Fibroblast of lung (primary cell): ENCODE data around the gene VEPH1. TPM values are rescaled to one million over a fixed set of nuclear protein-coding genes. Genes with fewer than 3 reads are reported as not detected.

Experiments used
- DNase-seq, 2 donors: peaks; one replicate each; pipeline versions ENCODE4 v3.0.0 to v3.0.0-alpha.2; 2010; ENCODE audit warnings: low read depth in 2 of 2
- H2AFZ ChIP-seq: 2 replicates; pipeline ENCODE4 v1.5.1; 2012; ENCODE audit warnings: low read length, control low read depth, inconsistent platforms
- H3K27ac ChIP-seq: 2 replicates; pipeline ENCODE4 v1.5.1; 2011; ENCODE audit warnings: low read length, control low read depth; ENCODE audit not compliant: insufficient read depth
- H3K27me3 ChIP-seq: 2 replicates; pipeline ENCODE4 v1.5.1; 2011; ENCODE audit warnings: mild to moderate bottlenecking, low read length; ENCODE audit not compliant: control insufficient read depth, insufficient read depth
- H3K36me3 ChIP-seq: 2 replicates; pipeline ENCODE4 v1.5.1; 2011; ENCODE audit warnings: low read length; ENCODE audit not compliant: control insufficient read depth, insufficient read depth
- H3K4me1 ChIP-seq: 2 replicates; pipeline ENCODE4 v1.5.1; 2011; ENCODE audit warnings: low read length; ENCODE audit not compliant: control insufficient read depth, insufficient read depth; ENCODE audit errors: extremely low read depth
- H3K4me2 ChIP-seq: 2 replicates; pipeline ENCODE4 v1.5.1; 2011; ENCODE audit warnings: low read length, control low read depth; ENCODE audit not compliant: insufficient read depth; ENCODE audit errors: extremely low read depth
- H3K4me3 ChIP-seq, 4 experiments: fragments of 200-600 bp in 1 of 4; sonication (generic) in 1 of 4; replicated peaks in 1 of 4; 2 replicates each; pipeline ENCODE4 v1.5.1; 2011 to 2016; ENCODE audit warnings: low read length in 4 of 4, low read depth in 3 of 4, mild to moderate bottlenecking in 3 of 4, control low read depth in 2 of 4, inconsistent platforms in 1 of 4, mixed read lengths in 1 of 4; ENCODE audit not compliant: insufficient read depth in 1 of 4; ENCODE audit errors: control extremely low read depth in 1 of 4
- H3K79me2 ChIP-seq: 2 replicates; pipeline ENCODE4 v1.5.1; 2012; ENCODE audit warnings: mild to moderate bottlenecking, low read length, inconsistent platforms; ENCODE audit not compliant: control insufficient read depth, insufficient read depth
- H3K9ac ChIP-seq: 2 replicates; pipeline ENCODE4 v1.5.1; 2011; ENCODE audit warnings: mild to moderate bottlenecking, low read length, control low read depth; ENCODE audit not compliant: insufficient read depth
- H3K9me3 ChIP-seq: 2 replicates; pipeline ENCODE4 v1.5.1; 2012; ENCODE audit warnings: low read depth, low read length; ENCODE audit not compliant: control insufficient read depth, insufficient read depth
- H4K20me1 ChIP-seq: 2 replicates; pipeline ENCODE4 v1.5.1; 2011; ENCODE audit warnings: low read length; ENCODE audit not compliant: control insufficient read depth, insufficient read depth; ENCODE audit errors: extremely low read depth
- EZH2 ChIP-seq: IDR thresholded peaks from 2 replicates; pipeline ENCODE4 v1.5.1; 2012; ENCODE audit warnings: low read length, control low read depth, mild to moderate bottlenecking; ENCODE audit errors: missing control alignments
- polyA plus RNA-seq, 2 donors: library from polyadenylated mRNA; depleted of rRNA in 1 of 2; stranded (reverse) in 1 of 2; unstranded in 1 of 2; fragments of >200 nt; gene quantifications; 2 replicates each; pipeline ENCODE4 v1.2.1, GENCODE V29; 2011 to 2012; ENCODE audit warnings: missing spikeins in 1 of 2
- total RNA-seq: library from RNA; depleted of rRNA; stranded (reverse); fragments of >200 nt; gene quantifications from 2 replicates; pipeline ENCODE4 v1.2.1, GENCODE V29; 2014
- TF ChIP-seq, protein P1 (sequence below), 2 donors: IDR thresholded peaks in 1 of 2; conservative IDR thresholded peaks in 1 of 2; 1 replicate in 1 of 2; 2 replicates in 1 of 2; pipeline ENCODE4 v1.5.1; 2011 to 2012; ENCODE audit warnings: low read length in 2 of 2, control low read depth in 1 of 2, inconsistent platforms in 1 of 2, low read depth in 1 of 2, mild to moderate bottlenecking in 1 of 2

Gene VEPH1
- total and polyA plus RNA-seq, 2 donors (not counting 1 experiment from before 2014, with no cell fraction given): 13.1 to 34.7 TPM

- no peaks in the 10 kb centered on the region for H3K36me3 ChIP-seq
- H3K4me1 ChIP-seq: peaks cover 16% of the 10 kb centered on the region
- peak; percentile 88 to 96 for DNase-seq
- H3K27me3 ChIP-seq: no peaks in the 10 kb centered on the region
- H4K20me1 ChIP-seq: no peaks in the 10 kb centered on the region
- H2AFZ ChIP-seq: peak overlapping the region; percentile 77
- peak overlapping the region; percentile 26 for H3K4me2 ChIP-seq
- H3K9me3 ChIP-seq: no peaks in the 10 kb centered on the region
- no peak for TF ChIP-seq EZH2
- TF ChIP-seq, protein P1, sequence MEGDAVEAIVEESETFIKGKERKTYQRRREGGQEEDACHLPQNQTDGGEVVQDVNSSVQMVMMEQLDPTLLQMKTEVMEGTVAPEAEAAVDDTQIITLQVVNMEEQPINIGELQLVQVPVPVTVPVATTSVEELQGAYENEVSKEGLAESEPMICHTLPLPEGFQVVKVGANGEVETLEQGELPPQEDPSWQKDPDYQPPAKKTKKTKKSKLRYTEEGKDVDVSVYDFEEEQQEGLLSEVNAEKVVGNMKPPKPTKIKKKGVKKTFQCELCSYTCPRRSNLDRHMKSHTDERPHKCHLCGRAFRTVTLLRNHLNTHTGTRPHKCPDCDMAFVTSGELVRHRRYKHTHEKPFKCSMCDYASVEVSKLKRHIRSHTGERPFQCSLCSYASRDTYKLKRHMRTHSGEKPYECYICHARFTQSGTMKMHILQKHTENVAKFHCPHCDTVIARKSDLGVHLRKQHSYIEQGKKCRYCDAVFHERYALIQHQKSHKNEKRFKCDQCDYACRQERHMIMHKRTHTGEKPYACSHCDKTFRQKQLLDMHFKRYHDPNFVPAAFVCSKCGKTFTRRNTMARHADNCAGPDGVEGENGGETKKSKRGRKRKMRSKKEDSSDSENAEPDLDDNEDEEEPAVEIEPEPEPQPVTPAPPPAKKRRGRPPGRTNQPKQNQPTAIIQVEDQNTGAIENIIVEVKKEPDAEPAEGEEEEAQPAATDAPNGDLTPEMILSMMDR (conservative IDR thresholded peaks at IDR 0.05 in 1 of 2, IDR thresholded peaks at IDR 0.05 in 1 of 2; ENCODE audit: low read depth in 1 of 2, low read length in 2 of 2): peak; percentile 72 to 80
- H3K4me3 ChIP-seq: peak overlapping the region in 2 of 4 experiments; percentile 41 to 46
- H3K9ac ChIP-seq: no peak overlapping the region
- peak overlapping the region; percentile 76 for H3K27ac ChIP-seq
- no peaks in the 10 kb centered on the region for H3K79me2 ChIP-seq
Measured at GRCh38 chr3:157532529-157533297, 29.5 kb upstream of the VEPH1 start.

DNA sequence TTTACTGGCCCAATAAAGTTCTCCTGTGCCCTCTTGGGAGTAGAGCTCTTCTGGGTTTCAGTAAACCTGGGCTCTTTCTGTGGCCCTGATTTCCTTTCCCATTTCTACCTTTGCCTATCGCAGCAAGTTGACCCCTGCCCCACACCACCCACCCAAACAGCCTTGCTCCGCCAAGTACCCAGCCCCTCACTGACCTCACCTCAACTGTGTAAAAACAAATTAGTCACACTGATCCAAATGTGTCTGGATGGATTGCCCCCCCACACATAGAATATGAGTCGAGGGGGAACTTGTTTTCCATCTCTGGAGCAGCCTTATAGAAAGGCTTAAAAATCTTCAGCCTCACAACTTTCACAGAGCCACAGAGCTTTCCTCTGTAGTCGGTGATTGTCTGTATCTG, 28.6 kb upstream of the VEPH1 start:
- no peak for TF ChIP-seq EZH2
- TF ChIP-seq, protein P1 (conservative IDR thresholded peaks at IDR 0.05 in 1 of 2, IDR thresholded peaks at IDR 0.05 in 1 of 2; ENCODE audit: low read depth in 1 of 2, low read length in 2 of 2): no peak
- no peak overlapping the region for H3K9ac ChIP-seq
- H3K36me3 ChIP-seq: no peaks in the 10 kb centered on the region
- peak; percentile 10 to 59 for DNase-seq
- H3K4me1 ChIP-seq: peaks cover 25% of the 10 kb centered on the region
- H3K4me3 ChIP-seq: peak overlapping the region in 1 of 4 experiments; percentile 42
- H3K27ac ChIP-seq: peak overlapping the region; percentile 58
- H3K4me2 ChIP-seq: no peak overlapping the region
- no peaks in the 10 kb centered on the region for H3K27me3 ChIP-seq
- no peaks in the 10 kb centered on the region for H3K9me3 ChIP-seq
- H2AFZ ChIP-seq: peak overlapping the region; percentile 76
- H3K79me2 ChIP-seq: no peaks in the 10 kb centered on the region
- no peaks in the 10 kb centered on the region for H4K20me1 ChIP-seq

DNA sequence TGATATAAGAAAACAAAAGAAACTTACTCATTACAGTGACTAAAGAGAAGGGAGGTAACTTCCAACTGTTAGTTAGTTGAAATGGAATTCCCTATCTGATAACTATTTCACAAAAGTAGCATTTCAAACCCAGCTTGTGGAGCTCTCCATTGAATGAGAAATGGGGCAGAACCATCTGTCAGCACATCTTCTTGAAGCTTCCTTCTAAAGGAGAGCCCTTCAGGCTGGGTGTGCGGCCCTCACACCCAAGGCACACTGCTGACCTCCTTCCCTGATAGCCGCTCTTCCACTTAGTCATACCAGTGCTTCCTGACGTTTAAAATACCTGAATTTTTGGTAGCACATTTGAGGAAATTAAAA, 28.1 kb upstream of the VEPH1 start:
- Histone ChIP-seq H3K4me3 (peak overlapping the region in 1 of 4 experiments; percentile 21), H3K79me2 (no peaks in the 10 kb centered on the region), H4K20me1 (no peaks in the 10 kb centered on the region), H3K27me3 (no peaks in the 10 kb centered on the region), H3K9me3 (no peaks in the 10 kb centered on the region), H2AFZ (no peak overlapping the region), H3K27ac (no peak overlapping the region), H3K4me2 (no peak overlapping the region), H3K36me3 (no peaks in the 10 kb centered on the region), H3K9ac (no peak overlapping the region), H3K4me1 (peaks cover 25% of the 10 kb centered on the region)
- TF ChIP-seq, protein P1 (conservative IDR thresholded peaks at IDR 0.05 in 1 of 2, IDR thresholded peaks at IDR 0.05 in 1 of 2; ENCODE audit: low read depth in 1 of 2, low read length in 2 of 2): no peak
- no peak for TF ChIP-seq EZH2
- peak; percentile 30 to 75 for DNase-seq
